GM19438 (cell line): ENCODE measurements around the gene CANT1.
"Not testable (repeated sequence)": the region's sequence is repeated elsewhere in the genome, so short reads cannot be mapped to it uniquely, and the experiment has no call there.

Experiments used
- ATAC-seq: cut with Tn5 transposase; IDR thresholded peaks from one replicate; pipeline ENCODE4 v1.9.1; 2021; ENCODE audit warnings: low read depth; ENCODE audit not compliant: unreplicated experiment

The CANT1 gene

GRCh38 chr17:79028496-79029326 lies 19.1 kb upstream of the CANT1 start:
- ATAC-seq, result no peak

DNA sequence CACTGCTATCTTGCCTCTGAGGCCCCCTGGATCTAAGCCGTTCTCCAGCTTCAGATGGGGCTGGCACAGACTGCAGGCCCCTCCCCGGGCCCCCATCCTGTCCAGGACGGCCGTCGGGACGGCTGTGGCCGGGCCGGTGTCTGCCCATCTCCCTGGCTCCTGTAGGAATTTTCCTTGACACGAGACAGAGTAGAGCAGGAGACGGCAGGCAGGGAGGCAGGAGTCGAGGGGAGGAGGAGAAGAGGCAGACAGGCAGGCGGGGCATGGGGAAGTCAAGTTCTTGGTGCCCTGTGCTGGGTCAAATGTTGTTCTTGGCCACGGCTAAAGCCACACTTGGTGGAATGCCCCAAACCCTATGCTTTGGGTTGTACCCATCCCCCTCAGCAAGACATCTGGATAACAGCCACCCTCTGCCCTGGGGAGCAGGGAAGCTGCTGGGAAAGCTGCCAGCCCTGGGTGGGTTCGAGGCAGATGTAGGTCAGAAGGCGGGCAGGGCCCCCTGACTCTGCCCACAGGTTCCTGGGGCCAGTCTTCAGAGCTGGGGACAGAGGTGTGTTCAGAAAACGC lies 18.4 kb upstream of the CANT1 start:
- no peak for ATAC-seq

DNA sequence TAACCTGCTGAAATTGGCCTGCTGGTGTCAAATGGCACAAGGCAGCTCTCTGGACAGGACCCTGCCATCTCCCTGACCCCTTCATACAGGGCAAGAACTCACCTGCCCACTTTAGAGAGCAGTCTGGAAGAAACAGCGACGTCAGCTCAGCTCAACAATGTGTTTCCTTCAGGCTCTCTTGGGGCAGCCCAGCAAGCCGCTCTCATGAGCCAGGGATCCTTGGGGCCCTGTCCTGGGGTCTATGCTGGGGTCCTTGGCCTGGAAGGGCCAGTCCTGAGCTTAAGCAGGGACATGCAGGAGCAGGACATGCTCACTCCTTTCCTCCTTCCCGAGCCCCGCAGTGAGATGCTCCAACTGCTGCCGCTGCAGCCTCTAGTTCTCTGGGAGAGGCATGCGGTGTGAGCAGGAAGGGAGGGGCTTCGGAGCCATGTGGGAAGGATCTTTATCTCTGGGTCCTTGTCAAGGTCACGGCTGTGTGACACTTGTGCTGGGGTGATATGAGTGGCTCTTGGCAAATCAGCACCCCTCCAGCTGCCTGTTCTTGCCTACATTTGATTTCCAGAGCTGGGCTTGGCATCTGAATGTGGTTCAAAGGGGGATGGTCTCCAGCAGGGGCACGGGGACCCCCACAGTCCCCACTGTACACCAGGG lies 17.8 kb upstream of the CANT1 start:
- ATAC-seq, result no peak

GRCh38 chr17:79026376-79027273 lies 17.1 kb upstream of the CANT1 start:
- no peak for ATAC-seq

DNA sequence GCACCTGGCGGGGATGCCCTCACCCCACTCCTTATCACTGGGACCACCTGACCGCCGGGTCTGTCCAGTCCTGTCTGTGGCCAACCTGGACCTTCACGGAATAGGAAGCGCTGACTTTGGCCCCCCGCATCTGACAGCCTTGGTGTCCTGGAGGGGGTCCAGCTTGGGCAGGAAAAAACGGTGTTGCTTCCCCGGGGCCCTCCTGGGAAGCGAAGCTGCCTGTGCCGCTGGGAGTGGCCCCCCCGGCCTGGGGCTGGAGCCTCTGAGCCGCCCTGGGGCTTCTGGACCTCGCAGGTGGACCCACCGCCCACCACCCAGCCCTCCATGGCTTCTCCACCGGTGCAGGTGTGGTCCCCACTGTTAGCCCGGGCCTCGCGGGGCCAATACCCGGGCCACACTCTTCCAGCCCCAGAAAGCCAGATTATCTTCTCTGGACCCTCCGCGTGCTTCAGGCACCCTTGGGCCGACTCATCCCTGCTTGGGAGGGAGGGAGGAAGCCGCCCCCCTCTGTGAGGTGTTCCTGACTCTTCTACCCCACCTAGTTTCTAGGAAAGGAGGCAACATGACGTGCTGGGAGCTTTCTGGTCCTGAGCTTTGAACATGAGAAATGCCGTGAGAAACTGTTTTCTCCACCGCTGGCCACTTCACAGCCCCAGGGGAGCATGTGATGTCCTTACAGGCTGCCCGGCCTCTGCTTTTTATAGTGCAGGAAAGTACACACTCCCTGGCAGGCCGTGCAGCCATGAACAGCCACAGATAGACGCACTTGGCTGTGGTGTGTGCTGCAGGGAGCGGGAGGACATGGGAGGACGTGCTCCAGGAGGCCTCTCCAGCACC lies 15.6 kb upstream of the CANT1 start:
- no peak for ATAC-seq

- ATAC-seq, result no peak
These were observed 14.6 kb upstream of the CANT1 start, which contains the start of gene C1QTNF1 for GRCh38 chr17:79023886-79024771. TSS of gene C1QTNF1 (plus strand) at chr17:79024169. CDS start at chr17:79043969, 19,800 bp downstream.

GRCh38 chr17:79023180-79023705 lies 13.7 kb upstream of the CANT1 start:
- ATAC-seq, result no peak

- no peak for ATAC-seq
These were observed 13.0 kb upstream of the CANT1 start for GRCh38 chr17:79022507-79022991.

DNA sequence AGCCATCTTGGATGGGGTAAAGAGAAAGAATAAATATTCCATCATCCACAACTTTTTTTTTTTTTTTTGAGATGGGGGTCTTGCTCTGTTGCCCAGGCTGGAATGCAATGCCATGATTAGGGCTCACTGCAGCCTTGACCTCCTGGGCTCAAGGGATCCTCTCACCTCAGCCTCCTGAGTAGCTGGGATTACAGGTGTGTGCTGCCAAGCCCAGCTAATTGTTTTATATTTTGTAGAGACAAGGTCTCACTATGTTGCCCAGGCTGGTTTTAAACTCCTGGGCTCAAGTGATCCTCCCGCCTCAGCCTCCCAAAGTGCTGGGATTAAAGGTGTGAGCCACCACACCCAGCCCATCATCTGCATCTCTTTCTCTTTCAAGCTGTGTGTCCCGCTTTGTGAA lies 12.4 kb upstream of the CANT1 start:
- not testable (repeated sequence) for ATAC-seq

DNA sequence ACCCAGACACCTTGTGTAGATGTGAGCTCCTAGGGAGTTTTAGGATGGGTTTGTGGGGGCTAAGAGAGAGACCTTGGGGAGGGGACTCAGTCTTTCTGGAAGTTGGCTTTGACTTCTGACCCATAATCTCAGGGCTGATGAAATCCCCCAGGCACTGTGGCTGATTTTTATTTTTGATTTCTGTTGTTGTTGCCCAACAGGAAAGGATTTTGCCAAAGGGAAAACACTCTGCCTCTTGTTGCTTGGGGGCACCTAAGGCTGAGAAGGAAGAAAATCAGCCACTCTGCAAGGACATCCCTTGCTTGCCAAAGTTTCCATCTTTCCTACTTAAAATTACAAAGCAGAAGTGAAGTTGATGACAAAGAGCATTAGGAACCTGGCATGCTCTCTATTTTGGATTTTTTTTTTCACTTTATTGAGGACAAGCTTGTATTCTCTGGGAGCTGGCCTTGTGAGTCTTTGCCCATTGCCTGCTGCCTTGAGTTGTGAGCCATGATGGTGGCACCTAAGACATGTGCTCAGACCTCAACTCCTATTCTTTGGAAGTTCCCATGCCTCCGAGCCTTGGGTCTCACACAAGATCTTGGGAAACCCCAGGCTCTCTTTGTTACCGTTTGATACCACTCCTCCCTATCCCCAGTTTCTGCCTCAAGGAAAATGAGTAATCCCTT lies 11.2 kb upstream of the CANT1 start:
- no peak for ATAC-seq

DNA sequence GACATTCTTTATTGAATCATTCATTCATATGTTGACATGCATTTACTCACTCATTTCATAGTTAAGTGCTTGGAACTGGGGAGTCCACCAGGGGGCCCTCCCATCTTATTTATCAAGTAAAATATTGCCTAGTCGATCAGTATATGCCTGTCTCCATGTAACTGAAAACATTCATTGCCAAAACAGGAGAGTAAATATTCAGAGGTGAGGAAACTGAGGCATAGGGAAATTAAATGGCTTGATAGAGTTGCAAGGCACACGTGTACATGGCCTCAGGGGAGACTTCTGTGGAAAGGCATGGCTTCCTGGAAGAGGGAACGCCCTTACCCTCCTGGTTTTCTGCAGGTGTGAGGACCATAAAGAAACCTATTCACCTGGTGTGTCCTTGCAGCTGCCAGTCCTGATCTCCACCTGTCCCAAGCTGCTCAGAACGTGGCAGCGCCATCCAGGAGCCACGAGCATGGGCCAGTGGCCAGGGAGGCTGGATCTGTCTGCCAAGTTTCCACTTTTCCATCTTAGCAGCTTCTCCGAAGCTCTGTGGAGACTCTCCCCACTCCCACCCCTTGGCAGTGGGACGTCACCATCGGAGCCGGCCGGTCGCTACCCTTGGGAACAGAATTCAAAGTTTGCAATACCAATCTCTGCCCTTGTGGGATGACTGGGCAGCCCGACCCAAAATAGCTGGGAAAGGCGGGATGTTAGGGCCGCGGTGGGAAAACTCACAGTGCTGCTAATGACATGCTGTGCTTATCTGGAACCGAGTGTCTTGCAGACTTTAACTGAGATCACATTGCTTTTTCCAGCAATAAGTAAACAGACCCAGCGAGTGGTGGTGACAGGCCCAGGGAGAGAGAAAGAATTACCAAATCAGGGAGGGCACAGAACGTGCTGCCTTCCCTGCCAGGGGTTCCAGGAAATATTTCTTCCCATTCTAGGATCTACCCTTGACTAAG lies 10.3 kb upstream of the CANT1 start:
- ATAC-seq, result no peak

- ATAC-seq, result no peak
These were observed 9.7 kb upstream of the CANT1 start for GRCh38 chr17:79019261-79019631.

- no peak for ATAC-seq
These were observed 8.8 kb upstream of the CANT1 start for GRCh38 chr17:79018370-79018695.

DNA sequence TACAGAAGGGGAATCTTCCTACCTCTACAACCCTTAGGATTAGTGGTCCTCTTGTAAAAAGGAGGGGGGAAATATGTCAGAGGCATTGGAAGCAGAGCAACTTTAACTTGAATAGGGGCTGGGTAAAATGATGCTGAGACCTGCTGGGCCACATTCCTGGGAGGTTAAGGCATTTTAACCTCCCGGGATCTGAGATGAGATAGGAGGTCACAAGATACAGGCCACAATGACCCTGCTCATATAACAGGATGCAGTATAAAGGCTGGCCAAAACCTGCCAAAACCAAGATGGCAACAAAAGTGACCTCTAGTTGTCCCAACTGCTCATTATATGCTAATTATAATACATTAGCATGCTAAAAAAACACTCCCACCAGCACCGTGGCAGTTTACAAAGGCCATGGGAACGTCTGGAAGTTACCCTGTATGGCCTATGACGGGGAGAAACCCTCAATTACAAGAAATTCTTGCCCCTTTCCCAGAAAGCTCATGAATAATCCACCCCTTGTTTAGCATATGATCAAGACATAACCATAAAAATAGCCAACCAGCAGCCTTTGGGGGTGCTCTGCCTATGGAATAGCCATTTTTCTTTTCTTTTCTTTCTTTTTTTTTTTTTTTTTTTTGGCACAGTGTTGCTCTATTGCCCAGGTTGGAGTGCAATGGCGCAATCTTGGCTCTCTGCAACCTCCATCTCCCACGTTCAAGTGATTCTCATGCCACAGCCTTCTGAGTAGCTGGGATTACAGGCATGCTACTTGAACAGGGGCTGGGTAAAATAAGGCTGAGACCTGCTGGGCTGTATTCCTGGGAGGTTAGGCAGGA lies 8.2 kb upstream of the CANT1 start:
- no peak for ATAC-seq

- ATAC-seq, result no peak
These were observed 4.7 kb upstream of the CANT1 start for GRCh38 chr17:79014158-79014758.
